Measurements from ENCODE around the gene IL1RAPL1.

IL1RAPL1 gene

GRCh38 chrX:29903360-29903759, 1316.1 kb downstream of the IL1RAPL1 start:
- DNase-seq (ENCODE audit: low read depth) = no peak

GRCh38 chrX:29911673-29912072, 1324.4 kb downstream of the IL1RAPL1 start:
- DNase-seq (ENCODE audit: low read depth) = no peak

- DNase-seq (ENCODE audit: low read depth) = no peak
Measured at GRCh38 chrX:29913647-29914046, 1326.4 kb downstream of the IL1RAPL1 start.

GRCh38 chrX:29922607-29923006, 1335.4 kb downstream of the IL1RAPL1 start:
- no peak for DNase-seq (ENCODE audit: low read depth)

- DNase-seq (ENCODE audit: low read depth) = no peak
Measured at GRCh38 chrX:29926056-29926455, 1338.8 kb downstream of the IL1RAPL1 start.

GRCh38 chrX:29926659-29927058, 1339.4 kb downstream of the IL1RAPL1 start:
- DNase-seq (ENCODE audit: low read depth) = no peak

- no peak for DNase-seq (ENCODE audit: low read depth)
Measured at GRCh38 chrX:29935455-29935854, 1348.2 kb downstream of the IL1RAPL1 start.

- no peak for DNase-seq (ENCODE audit: low read depth)
Measured at GRCh38 chrX:29940750-29941149, 1353.5 kb downstream of the IL1RAPL1 start.

- no peak for DNase-seq (ENCODE audit: low read depth)
Measured at GRCh38 chrX:29941287-29941686, 1354.0 kb downstream of the IL1RAPL1 start.

GRCh38 chrX:29947225-29947624, 1360.0 kb downstream of the IL1RAPL1 start:
- DNase-seq (ENCODE audit: low read depth) = no peak

GRCh38 chrX:29948653-29949052, 1361.4 kb downstream of the IL1RAPL1 start:
- no peak for DNase-seq (ENCODE audit: low read depth)

- no peak for DNase-seq (ENCODE audit: low read depth)
Measured at GRCh38 chrX:29952016-29952415, 1364.8 kb downstream of the IL1RAPL1 start.

GRCh38 chrX:29962061-29962460, 1374.8 kb downstream of the IL1RAPL1 start:
- DNase-seq (ENCODE audit: low read depth) = no peak

- DNase-seq (ENCODE audit: low read depth) = no peak
Measured at GRCh38 chrX:29965634-29966033, 1378.4 kb downstream of the IL1RAPL1 start.

- DNase-seq (ENCODE audit: low read depth) = no peak
Measured at GRCh38 chrX:29992083-29992482, 1404.8 kb downstream of the IL1RAPL1 start.

GRCh38 chrX:30005813-30006212, 1418.6 kb downstream of the IL1RAPL1 start:
- no peak for DNase-seq (ENCODE audit: low read depth)
